Measurements from ENCODE around the gene SYNE1.
A peak's percentile ranks its signal among the peaks of the same experiment; 100 is the strongest.

SYNE1 gene

DNA sequence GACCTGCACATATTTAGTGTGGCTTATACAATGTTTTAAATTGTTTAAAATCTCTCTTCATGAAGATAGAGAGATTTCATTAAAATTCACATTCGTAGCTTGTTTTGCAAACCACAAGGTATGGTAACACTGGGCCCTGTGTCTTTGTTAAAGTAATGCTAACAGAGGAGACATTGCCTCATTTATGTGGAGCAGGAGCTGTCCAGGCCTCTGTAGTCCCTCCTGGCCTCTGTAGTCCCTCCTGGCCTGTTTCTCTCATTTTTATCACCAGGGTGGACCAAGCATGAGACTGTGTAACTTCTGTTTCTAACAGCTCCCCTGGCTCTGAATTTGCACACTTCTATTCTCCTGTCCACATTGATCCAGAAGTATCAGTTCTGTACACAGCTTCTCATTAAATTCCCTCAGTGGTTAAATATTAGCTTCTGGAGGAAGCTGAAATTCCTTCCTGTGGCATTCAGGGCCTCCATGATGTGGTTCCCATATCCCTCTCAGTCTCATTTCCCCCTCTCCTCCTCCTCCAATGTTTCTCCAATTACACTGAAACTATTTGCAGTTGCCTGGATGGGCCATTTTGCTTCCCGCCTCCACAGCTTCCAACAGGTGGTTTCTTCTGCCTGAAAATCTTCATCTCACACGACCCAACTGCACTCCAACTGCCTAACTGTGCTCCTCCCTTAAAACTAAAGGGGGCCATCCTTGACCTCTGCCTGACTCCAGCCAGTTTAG, 340.4 kb downstream of the SYNE1 start:
- Histone ChIP-seq H3K9me2 (replicated peaks; ENCODE audit: insufficient read depth, low read length) (no peaks in the 10 kb centered on the region), H3K27me3 (ENCODE audit: low read length) (no peaks in the 10 kb centered on the region), H3K79me2 (ENCODE audit: insufficient read depth, low read length) (peaks cover 69% of the 10 kb centered on the region), H3K9ac (ENCODE audit: low read length) (peak overlapping the region; percentile 75), H3K27ac (ENCODE audit: low read depth, low read length) (peak overlapping the region; percentile 100), H3F3A (ENCODE audit: insufficient read depth) (peaks cover 45% of the 10 kb centered on the region), H3K9me3 (ENCODE audit: insufficient read depth, low read length) (no peaks in the 10 kb centered on the region), H3K4me2 (ENCODE audit: low read depth, low read length, poor library complexity, severe bottlenecking) (peak overlapping the region; percentile 99), H2AFZ (ENCODE audit: low read depth, low read length, severe bottlenecking) (no peak overlapping the region), H4K20me1 (ENCODE audit: low read depth, low read length) (no peaks in the 10 kb centered on the region), H3K4me3 (ENCODE audit: insufficient read depth, low read length, poor library complexity, severe bottlenecking) (no peak overlapping the region), H3K36me3 (ENCODE audit: low read length) (peaks cover 25% of the 10 kb centered on the region)
- no peak for TF ChIP-seq EZH2phosphoT487 (conservative IDR thresholded peaks at IDR 0.05; ENCODE audit: low read length)
- TF ChIP-seq, protein P1, sequence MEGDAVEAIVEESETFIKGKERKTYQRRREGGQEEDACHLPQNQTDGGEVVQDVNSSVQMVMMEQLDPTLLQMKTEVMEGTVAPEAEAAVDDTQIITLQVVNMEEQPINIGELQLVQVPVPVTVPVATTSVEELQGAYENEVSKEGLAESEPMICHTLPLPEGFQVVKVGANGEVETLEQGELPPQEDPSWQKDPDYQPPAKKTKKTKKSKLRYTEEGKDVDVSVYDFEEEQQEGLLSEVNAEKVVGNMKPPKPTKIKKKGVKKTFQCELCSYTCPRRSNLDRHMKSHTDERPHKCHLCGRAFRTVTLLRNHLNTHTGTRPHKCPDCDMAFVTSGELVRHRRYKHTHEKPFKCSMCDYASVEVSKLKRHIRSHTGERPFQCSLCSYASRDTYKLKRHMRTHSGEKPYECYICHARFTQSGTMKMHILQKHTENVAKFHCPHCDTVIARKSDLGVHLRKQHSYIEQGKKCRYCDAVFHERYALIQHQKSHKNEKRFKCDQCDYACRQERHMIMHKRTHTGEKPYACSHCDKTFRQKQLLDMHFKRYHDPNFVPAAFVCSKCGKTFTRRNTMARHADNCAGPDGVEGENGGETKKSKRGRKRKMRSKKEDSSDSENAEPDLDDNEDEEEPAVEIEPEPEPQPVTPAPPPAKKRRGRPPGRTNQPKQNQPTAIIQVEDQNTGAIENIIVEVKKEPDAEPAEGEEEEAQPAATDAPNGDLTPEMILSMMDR (IDR thresholded peaks at IDR 0.05; ENCODE audit: insufficient read depth, low read length, poor library complexity, severe bottlenecking), result no peak

DNA sequence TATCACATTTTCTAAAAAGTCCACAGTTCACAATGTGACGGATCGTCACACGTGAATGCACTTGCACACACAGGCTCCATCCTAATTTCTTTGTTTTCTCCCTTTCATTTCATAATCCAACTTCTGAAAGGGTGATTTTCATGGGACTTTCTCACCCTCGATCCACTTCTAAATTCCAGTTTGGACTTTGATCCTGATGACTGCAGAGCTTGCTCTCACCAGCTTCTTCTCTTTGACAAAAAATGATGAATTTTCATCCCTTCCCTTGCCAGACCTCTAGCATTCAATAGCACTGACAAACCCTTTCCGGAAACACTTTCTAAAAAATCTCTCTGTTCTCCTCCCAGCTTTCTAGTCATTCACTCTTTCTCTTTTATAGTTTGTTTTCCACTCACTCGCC, 341.2 kb downstream of the SYNE1 start:
- Histone ChIP-seq H4K20me1 (ENCODE audit: low read depth, low read length) (no peaks in the 10 kb centered on the region), H3K79me2 (ENCODE audit: insufficient read depth, low read length) (peaks cover 61% of the 10 kb centered on the region), H3K9me3 (ENCODE audit: insufficient read depth, low read length) (no peaks in the 10 kb centered on the region), H3K27me3 (ENCODE audit: low read length) (no peaks in the 10 kb centered on the region), H3K9me2 (replicated peaks; ENCODE audit: insufficient read depth, low read length) (no peaks in the 10 kb centered on the region), H3K9ac (ENCODE audit: low read length) (no peak overlapping the region), H2AFZ (ENCODE audit: low read depth, low read length, severe bottlenecking) (no peak overlapping the region), H3K27ac (ENCODE audit: low read depth, low read length) (peak overlapping the region; percentile 100; the same call in 1 of the 2 replicates), H3K4me3 (ENCODE audit: insufficient read depth, low read length, poor library complexity, severe bottlenecking) (no peak overlapping the region), H3K4me2 (ENCODE audit: low read depth, low read length, poor library complexity, severe bottlenecking) (no peak overlapping the region), H3K36me3 (ENCODE audit: low read length) (peaks cover 31% of the 10 kb centered on the region), H3F3A (ENCODE audit: insufficient read depth) (peaks cover 36% of the 10 kb centered on the region)
- no peak for TF ChIP-seq EZH2phosphoT487 (conservative IDR thresholded peaks at IDR 0.05; ENCODE audit: low read length)
- TF ChIP-seq, protein P1 (IDR thresholded peaks at IDR 0.05; ENCODE audit: insufficient read depth, low read length, poor library complexity, severe bottlenecking), result no peak

DNA sequence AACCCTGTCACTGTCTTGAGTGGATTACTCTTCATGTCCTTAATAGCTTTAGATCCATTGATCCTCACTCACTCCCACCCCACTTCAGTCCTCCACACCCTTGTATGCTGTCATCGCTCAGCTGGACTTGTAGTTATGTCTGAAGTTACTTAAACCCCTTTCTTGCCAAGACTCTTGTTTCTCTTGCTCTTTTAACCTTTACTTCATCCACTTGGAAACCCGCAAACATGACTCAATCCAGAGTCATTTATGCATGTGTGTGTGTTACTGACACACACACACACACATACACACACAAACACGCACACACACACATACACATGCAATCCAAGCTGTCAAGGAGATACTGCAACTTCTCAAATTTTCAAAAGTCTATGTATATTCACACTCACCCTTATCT, 341.8 kb downstream of the SYNE1 start:
- Histone ChIP-seq H3K36me3 (ENCODE audit: low read length) (peaks cover 35% of the 10 kb centered on the region), H2AFZ (ENCODE audit: low read depth, low read length, severe bottlenecking) (no peak overlapping the region), H3K9ac (ENCODE audit: low read length) (no peak overlapping the region), H3K9me3 (ENCODE audit: insufficient read depth, low read length) (no peaks in the 10 kb centered on the region), H3K4me2 (ENCODE audit: low read depth, low read length, poor library complexity, severe bottlenecking) (no peak overlapping the region), H3K79me2 (ENCODE audit: insufficient read depth, low read length) (peaks cover 55% of the 10 kb centered on the region), H3K27ac (ENCODE audit: low read depth, low read length) (peak overlapping the region; percentile 20; the same call in 1 of the 2 replicates), H3K4me3 (ENCODE audit: insufficient read depth, low read length, poor library complexity, severe bottlenecking) (no peak overlapping the region), H4K20me1 (ENCODE audit: low read depth, low read length) (no peaks in the 10 kb centered on the region), H3K27me3 (ENCODE audit: low read length) (no peaks in the 10 kb centered on the region), H3K9me2 (replicated peaks; ENCODE audit: insufficient read depth, low read length) (no peaks in the 10 kb centered on the region), H3F3A (ENCODE audit: insufficient read depth) (peaks cover 30% of the 10 kb centered on the region)
- TF ChIP-seq, protein P1 (IDR thresholded peaks at IDR 0.05; ENCODE audit: insufficient read depth, low read length, poor library complexity, severe bottlenecking), result no peak
- no peak for TF ChIP-seq EZH2phosphoT487 (conservative IDR thresholded peaks at IDR 0.05; ENCODE audit: low read length)

Measured in SU-DHL-6 (cell line).